OCI-LY1 (cell line): ENCODE measurements around the gene PMAIP1.

Source experiments
- CTCF ChIP-seq: fragments of 200-600 bp; sonication (generic), shearing (Covaris generic); IDR thresholded peaks from 2 replicates; pipeline ENCODE4 v1.5.1; 2017; ENCODE audit warnings: mild to moderate bottlenecking, antibody characterized with exemption, low read length, moderate library complexity, mixed read lengths
- EZH2 ChIP-seq: fragments of 200-600 bp; sonication (generic), shearing (Covaris generic); IDR thresholded peaks from 2 replicates; pipeline ENCODE4 v1.8.0; 2017; ENCODE audit warnings: borderline replicate concordance, mixed run types, mild to moderate bottlenecking, antibody characterized with exemption, low read length, moderate library complexity, mixed read lengths

- TF ChIP-seq CTCF (no peak), EZH2 (no peak)
Observed at GRCh38 chr18:59851784-59852399, 47.9 kb upstream of the PMAIP1 start.
